ENCODE results near the gene PSMA1. TPM values are rescaled to one million over a fixed set of nuclear protein-coding genes. Genes with fewer than 3 reads are reported as not detected.
A peak's percentile ranks its signal among the peaks of the same experiment; 100 is the strongest.
"Not testable (repeated sequence)": the region's sequence is repeated elsewhere in the genome, so short reads cannot be mapped to it uniquely, and the experiment has no call there.

The PSMA1 gene
- 119 TPM for total RNA-seq

GRCh38 chr11:14519917-14520746, at the start of gene PSMA1:
TSS of gene PSMA1 (minus strand) at chr11:14520386. CDS start at chr11:14520299, 87 bp downstream.
- DNase-seq (ENCODE audit: low read depth in 2 of 3, low spot score in 2 of 3): peak; percentile 69 to 95 (median 91)

- not testable (repeated sequence) for DNase-seq (ENCODE audit: low read depth in 2 of 3, low spot score in 2 of 3)
These were observed 49.3 kb upstream of the PSMA1 start for GRCh38 chr11:14569516-14569915.

- no peak for DNase-seq (ENCODE audit: low read depth in 2 of 3, low spot score in 2 of 3)
These were observed 47.0 kb upstream of the PSMA1 start for GRCh38 chr11:14567064-14567651.

- DNase-seq (ENCODE audit: low read depth in 2 of 3, low spot score in 2 of 3): no peak
These were observed 46.3 kb upstream of the PSMA1 start for GRCh38 chr11:14566331-14567063.

GRCh38 chr11:14565845-14566244, 45.7 kb upstream of the PSMA1 start:
- DNase-seq (ENCODE audit: low read depth in 2 of 3, low spot score in 2 of 3): no peak

GRCh38 chr11:14555818-14556217, 35.6 kb upstream of the PSMA1 start:
- DNase-seq (ENCODE audit: low read depth in 2 of 3, low spot score in 2 of 3): no peak

GRCh38 chr11:14554959-14555358, 34.8 kb upstream of the PSMA1 start:
- DNase-seq (ENCODE audit: low read depth in 2 of 3, low spot score in 2 of 3): peak in 2 of 3 donors; percentile 19 to 45

GRCh38 chr11:14552089-14552488, 31.9 kb upstream of the PSMA1 start:
- DNase-seq (ENCODE audit: low read depth in 2 of 3, low spot score in 2 of 3): no peak

- no peak for DNase-seq (ENCODE audit: low read depth in 2 of 3, low spot score in 2 of 3)
These were observed 31.2 kb upstream of the PSMA1 start for GRCh38 chr11:14551380-14551779.

- no peak for DNase-seq (ENCODE audit: low read depth in 2 of 3, low spot score in 2 of 3)
These were observed 29.7 kb upstream of the PSMA1 start for GRCh38 chr11:14549891-14550290.

GRCh38 chr11:14547440-14547839, 27.3 kb upstream of the PSMA1 start:
- DNase-seq (ENCODE audit: low read depth in 2 of 3, low spot score in 2 of 3): no peak

- no peak for DNase-seq (ENCODE audit: low read depth in 2 of 3, low spot score in 2 of 3)
These were observed 26.5 kb upstream of the PSMA1 start for GRCh38 chr11:14546672-14547071.

GRCh38 chr11:14544611-14545010, 24.4 kb upstream of the PSMA1 start:
- DNase-seq (ENCODE audit: low read depth in 2 of 3, low spot score in 2 of 3): peak in 1 of 3 donors; percentile 18

GRCh38 chr11:14543260-14543659, 23.1 kb upstream of the PSMA1 start:
- DNase-seq (ENCODE audit: low read depth in 2 of 3, low spot score in 2 of 3): no peak

- DNase-seq (ENCODE audit: low read depth in 2 of 3, low spot score in 2 of 3): peak in 1 of 3 donors; percentile 6
These were observed 22.1 kb upstream of the PSMA1 start for GRCh38 chr11:14542324-14542723.

GRCh38 chr11:14541192-14541947, 21.2 kb upstream of the PSMA1 start:
- DNase-seq (ENCODE audit: low read depth in 2 of 3, low spot score in 2 of 3): no peak

- DNase-seq (ENCODE audit: low read depth in 2 of 3, low spot score in 2 of 3): no peak
These were observed 19.8 kb upstream of the PSMA1 start for GRCh38 chr11:14539982-14540421.

- DNase-seq (ENCODE audit: low read depth in 2 of 3, low spot score in 2 of 3): no peak
These were observed 18.9 kb upstream of the PSMA1 start for GRCh38 chr11:14538926-14539554.

- no peak for DNase-seq (ENCODE audit: low read depth in 2 of 3, low spot score in 2 of 3)
These were observed 18.2 kb upstream of the PSMA1 start for GRCh38 chr11:14538271-14538925.

GRCh38 chr11:14537134-14537599, 17.0 kb upstream of the PSMA1 start:
- peak; percentile 41 to 64 (median 54) for DNase-seq (ENCODE audit: low read depth in 2 of 3, low spot score in 2 of 3)
